Measurements from ENCODE around the gene DOK6. TPM values are rescaled to one million over a fixed set of nuclear protein-coding genes. Genes with fewer than 3 reads are reported as not detected.

Gene DOK6
- total RNA-seq, 2 experiments from 2014 or later: not detected

DNA sequence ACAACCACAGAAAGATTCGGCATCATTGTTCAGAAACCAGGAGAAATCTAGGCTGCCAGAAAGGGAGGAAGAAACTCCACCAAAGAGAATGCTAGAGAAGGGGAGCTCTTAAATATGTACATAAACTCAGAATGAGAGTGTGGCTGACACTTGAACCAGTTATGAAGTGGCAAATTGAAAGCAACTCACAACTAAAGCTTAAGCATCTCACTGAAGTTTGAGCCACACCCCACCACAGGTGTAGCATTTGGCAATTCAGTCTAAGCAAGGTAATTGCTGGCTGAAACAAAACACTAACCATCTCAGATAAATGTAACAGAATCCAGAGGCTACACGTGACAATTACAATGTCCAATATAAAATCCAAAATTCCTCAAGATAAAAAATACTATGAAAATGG is 168.4 kb downstream of the DOK6 start:
- H3K9me2 ChIP-seq (ENCODE audit: insufficient read depth, low read length): no peaks in the 10 kb centered on the region
- H3K4me2 ChIP-seq (ENCODE audit: low read length): no peak overlapping the region
- intact Hi-C loops (cut with micrococcal nuclease; ENCODE audit: unreplicated experiment): no loop called here
- ChIA-PET CTCF (ENCODE audit: unreplicated experiment) (no interaction called here), POLR2A (interaction anchor here (0.7 kb wide), 1 partner anchor 1150 kb away, joined by 3 read pairs; no protein-coding TSS in a partner anchor)
- no peaks in the 10 kb centered on the region for H3K36me3 ChIP-seq (ENCODE audit: insufficient read depth, low read length)
- no peak overlapping the region for H3K27ac ChIP-seq (ENCODE audit: low read depth, low read length, poor library complexity, severe bottlenecking)
- H3K4me3 ChIP-seq (ENCODE audit: low read depth, low read length, poor library complexity, severe bottlenecking): no peak overlapping the region
- H3K4me1 ChIP-seq (ENCODE audit: insufficient read depth, low read length, poor library complexity, severe bottlenecking): no peaks in the 10 kb centered on the region
- H3K79me2 ChIP-seq (ENCODE audit: insufficient read depth, low read depth, low read length): no peaks in the 10 kb centered on the region
- no peaks in the 10 kb centered on the region for H4K20me1 ChIP-seq (ENCODE audit: insufficient read depth, low read length)
- DNase-seq (ENCODE audit: low spot score): no peak
- H3K9me3 ChIP-seq (ENCODE audit: low read length): no peaks in the 10 kb centered on the region
- no TSS peak for BruUV-seq (replicated peaks)
- H2AFZ ChIP-seq (ENCODE audit: low read length): no peak overlapping the region
- TF ChIP-seq, protein P1, sequence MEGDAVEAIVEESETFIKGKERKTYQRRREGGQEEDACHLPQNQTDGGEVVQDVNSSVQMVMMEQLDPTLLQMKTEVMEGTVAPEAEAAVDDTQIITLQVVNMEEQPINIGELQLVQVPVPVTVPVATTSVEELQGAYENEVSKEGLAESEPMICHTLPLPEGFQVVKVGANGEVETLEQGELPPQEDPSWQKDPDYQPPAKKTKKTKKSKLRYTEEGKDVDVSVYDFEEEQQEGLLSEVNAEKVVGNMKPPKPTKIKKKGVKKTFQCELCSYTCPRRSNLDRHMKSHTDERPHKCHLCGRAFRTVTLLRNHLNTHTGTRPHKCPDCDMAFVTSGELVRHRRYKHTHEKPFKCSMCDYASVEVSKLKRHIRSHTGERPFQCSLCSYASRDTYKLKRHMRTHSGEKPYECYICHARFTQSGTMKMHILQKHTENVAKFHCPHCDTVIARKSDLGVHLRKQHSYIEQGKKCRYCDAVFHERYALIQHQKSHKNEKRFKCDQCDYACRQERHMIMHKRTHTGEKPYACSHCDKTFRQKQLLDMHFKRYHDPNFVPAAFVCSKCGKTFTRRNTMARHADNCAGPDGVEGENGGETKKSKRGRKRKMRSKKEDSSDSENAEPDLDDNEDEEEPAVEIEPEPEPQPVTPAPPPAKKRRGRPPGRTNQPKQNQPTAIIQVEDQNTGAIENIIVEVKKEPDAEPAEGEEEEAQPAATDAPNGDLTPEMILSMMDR (conservative IDR thresholded peaks at IDR 0.05; ENCODE audit: low read length): no peak
- no peak for TF ChIP-seq EZH2phosphoT487 (IDR thresholded peaks at IDR 0.05; ENCODE audit: borderline replicate concordance, low read depth, low read length)

DNA sequence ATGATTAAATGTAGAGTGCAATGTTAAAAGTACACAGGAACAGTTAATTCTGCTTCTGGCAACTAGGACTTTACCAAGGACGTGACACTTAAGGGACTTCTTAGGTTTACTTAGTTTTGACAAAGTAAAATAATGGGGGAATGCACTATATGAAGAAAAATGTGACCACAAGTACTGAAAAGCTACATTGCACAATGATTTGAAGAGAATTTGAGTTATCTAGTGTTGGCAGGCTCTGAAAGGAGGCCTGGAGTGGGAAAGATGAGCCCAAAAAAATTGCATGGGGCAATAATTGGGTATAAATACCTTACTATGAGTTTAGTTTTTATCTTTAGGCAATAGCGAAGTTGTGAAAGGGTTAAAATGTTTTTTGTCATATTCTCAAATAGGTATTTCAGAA is 173.7 kb downstream of the DOK6 start:
- no peak for DNase-seq (ENCODE audit: low spot score)
- H3K9me2 ChIP-seq (ENCODE audit: insufficient read depth, low read length): no peaks in the 10 kb centered on the region
- no peak overlapping the region for H3K27ac ChIP-seq (ENCODE audit: low read depth, low read length, poor library complexity, severe bottlenecking)
- no TSS peak for BruUV-seq (replicated peaks)
- no peak overlapping the region for H2AFZ ChIP-seq (ENCODE audit: low read length)
- H3K36me3 ChIP-seq (ENCODE audit: insufficient read depth, low read length): no peaks in the 10 kb centered on the region
- no peak overlapping the region for H3K4me2 ChIP-seq (ENCODE audit: low read length)
- no peaks in the 10 kb centered on the region for H4K20me1 ChIP-seq (ENCODE audit: insufficient read depth, low read length)
- TF ChIP-seq, protein P1 (conservative IDR thresholded peaks at IDR 0.05; ENCODE audit: low read length): no peak
- no peak for TF ChIP-seq EZH2phosphoT487 (IDR thresholded peaks at IDR 0.05; ENCODE audit: borderline replicate concordance, low read depth, low read length)
- POLR2A ChIA-PET: no interaction called here
- H3K4me1 ChIP-seq (ENCODE audit: insufficient read depth, low read length, poor library complexity, severe bottlenecking): no peaks in the 10 kb centered on the region
- intact Hi-C loops (cut with micrococcal nuclease; ENCODE audit: unreplicated experiment): no loop called here
- CTCF ChIA-PET (ENCODE audit: unreplicated experiment): no interaction called here
- no peaks in the 10 kb centered on the region for H3K9me3 ChIP-seq (ENCODE audit: low read length)
- no peaks in the 10 kb centered on the region for H3K79me2 ChIP-seq (ENCODE audit: insufficient read depth, low read depth, low read length)
- H3K4me3 ChIP-seq (ENCODE audit: low read depth, low read length, poor library complexity, severe bottlenecking): no peak overlapping the region

DNA sequence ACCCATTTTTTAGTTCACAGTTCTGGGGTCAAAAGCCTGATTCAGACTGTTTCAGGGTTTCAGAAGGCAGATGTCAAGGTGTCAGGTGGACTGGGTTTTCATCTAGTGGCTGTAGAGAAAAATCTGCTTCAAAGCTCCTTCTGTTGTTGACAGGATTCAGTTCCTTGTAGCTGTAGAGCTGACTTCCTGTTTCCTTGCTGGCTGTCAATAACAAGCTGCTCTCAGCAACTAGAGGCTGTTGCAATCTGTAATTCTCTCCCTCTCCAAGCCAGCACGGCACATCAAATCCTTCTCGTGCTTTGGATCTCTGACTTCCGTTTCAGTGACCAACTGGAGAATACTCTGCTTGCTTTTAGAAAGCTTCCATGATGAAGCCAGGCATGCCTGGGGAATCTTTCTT is 179.4 kb downstream of the DOK6 start:
- Histone ChIP-seq H3K4me2 (ENCODE audit: low read length) (no peak overlapping the region), H2AFZ (ENCODE audit: low read length) (no peak overlapping the region), H3K27ac (ENCODE audit: low read depth, low read length, poor library complexity, severe bottlenecking) (no peak overlapping the region), H3K4me3 (ENCODE audit: low read depth, low read length, poor library complexity, severe bottlenecking) (no peak overlapping the region), H3K79me2 (ENCODE audit: insufficient read depth, low read depth, low read length) (no peaks in the 10 kb centered on the region), H4K20me1 (ENCODE audit: insufficient read depth, low read length) (no peaks in the 10 kb centered on the region), H3K4me1 (ENCODE audit: insufficient read depth, low read length, poor library complexity, severe bottlenecking) (no peaks in the 10 kb centered on the region), H3K9me3 (ENCODE audit: low read length) (no peaks in the 10 kb centered on the region), H3K36me3 (ENCODE audit: insufficient read depth, low read length) (no peaks in the 10 kb centered on the region), H3K9me2 (ENCODE audit: insufficient read depth, low read length) (no peaks in the 10 kb centered on the region)
- CTCF ChIA-PET (ENCODE audit: unreplicated experiment): no interaction called here
- intact Hi-C loops (cut with micrococcal nuclease; ENCODE audit: unreplicated experiment): no loop called here
- BruUV-seq (replicated peaks): no TSS peak
- no peak for TF ChIP-seq EZH2phosphoT487 (IDR thresholded peaks at IDR 0.05; ENCODE audit: borderline replicate concordance, low read depth, low read length)
- TF ChIP-seq, protein P1 (conservative IDR thresholded peaks at IDR 0.05; ENCODE audit: low read length): no peak
- POLR2A ChIA-PET: no interaction called here
- DNase-seq (ENCODE audit: low spot score): no peak
